GM12878 (cell line): ENCODE data around the gene TCP11L2. TPM values are rescaled to one million over a fixed set of nuclear protein-coding genes. Genes with fewer than 3 reads are reported as not detected.

Experiments used
- ATAC-seq: fragments of 200-7000 bp; cut with Tn5 transposase; 3 replicates; pipeline ENCODE4 v1.9.1; 2020; ENCODE audit warnings: mild to moderate bottlenecking, moderate library complexity
- BruUV-seq: library from RNA; stranded (reverse); fragments of 400-500 nt; replicated peaks from 2 replicates; lab custom pipeline; 2021; lab: Mats Ljungman, UMichigan
- CTCF ChIA-PET: fragments of 300-600 bp; sonication (Branson Sonifier 250); formaldehyde crosslinking; extraction: SDS; loops from one replicate; lab custom pipeline; 2021; ENCODE audit warnings: inconsistent platforms; lab: Yijun Ruan, JAX
- POLR2A ChIA-PET: fragments of 350-600 bp; formaldehyde crosslinking; extraction: SDS; loops from one replicate; lab custom pipeline; 2021; ENCODE audit warnings: inconsistent platforms; lab: Charles Lee
- RAD21 ChIA-PET: fragments of 300-600 bp; sonication (Branson Sonifier 250); formaldehyde crosslinking; loops from one replicate; lab custom pipeline; 2023; ENCODE audit warnings: antibody characterized with exemption; ENCODE audit not compliant: unreplicated experiment; lab: Charles Lee
- SMC1A ChIA-PET: fragments of 300-600 bp; sonication (Branson Sonifier 250); formaldehyde crosslinking; loops from one replicate; lab custom pipeline; 2023; ENCODE audit not compliant: unreplicated experiment, uncharacterized antibody; lab: Charles Lee
- DNase-seq: peaks from one replicate; pipeline ENCODE4 v3.0.0-alpha.2; 2011; ENCODE audit warnings: low read depth, low spot score
- FAIRE-seq: peaks from 3 replicates; lab custom pipeline; 2011; peaks lifted over from hg19 to GRCh38; lab: Jason Lieb, UNC
- H2AFZ ChIP-seq: 2 replicates; pipeline ENCODE4 v1.6.0; 2011; ENCODE audit warnings: low read depth, low read length, control low read depth; ENCODE audit not compliant: control insufficient read depth
- H3K27ac ChIP-seq: 2 replicates; pipeline ENCODE4 v1.5.1; 2011; ENCODE audit warnings: control low read depth; ENCODE audit not compliant: control insufficient read depth, insufficient read depth
- H3K27me3 ChIP-seq, 2 experiments: replicated peaks in 1 of 2; 2 replicates each; pipeline versions ENCODE4 v1.6.0 to v1.6.1; 2011; ENCODE audit warnings: low read length in 1 of 2; ENCODE audit not compliant: control insufficient read depth in 2 of 2, insufficient read depth in 2 of 2
- H3K36me3 ChIP-seq, 2 experiments: 2 replicates each; pipeline ENCODE4 v1.5.1; 2011; ENCODE audit warnings: low read length in 1 of 2; ENCODE audit not compliant: control insufficient read depth in 2 of 2, insufficient read depth in 2 of 2
- H3K4me1 ChIP-seq: 2 replicates; pipeline ENCODE4 v1.6.1; 2011; ENCODE audit warnings: mild to moderate bottlenecking, low read length, moderate library complexity, mixed read lengths; ENCODE audit not compliant: control insufficient read depth, insufficient read depth
- H3K4me2 ChIP-seq: 2 replicates; pipeline ENCODE4 v1.6.0; 2011; ENCODE audit warnings: control low read depth; ENCODE audit not compliant: control insufficient read depth, insufficient read depth
- H3K4me3 ChIP-seq: fragments of 200-600 bp; sonication (generic); 2 replicates; pipeline ENCODE4 v1.5.1; 2016
- H3K79me2 ChIP-seq: 2 replicates; pipeline ENCODE4 v1.6.0; 2011; ENCODE audit warnings: low read length; ENCODE audit not compliant: control insufficient read depth, insufficient read depth
- H3K9ac ChIP-seq: 2 replicates; pipeline ENCODE4 v1.8.0; 2011; ENCODE audit warnings: low read length, control low read depth, mixed read lengths; ENCODE audit not compliant: control insufficient read depth, insufficient read depth
- H3K9me3 ChIP-seq: replicated peaks from 3 replicates; pipeline ENCODE4 v1.5.1; 2011; ENCODE audit warnings: mild to moderate bottlenecking, low read length; ENCODE audit not compliant: control insufficient read depth, insufficient read depth
- H4K20me1 ChIP-seq: 2 replicates; pipeline ENCODE4 v1.6.0; 2011; ENCODE audit not compliant: control insufficient read depth, insufficient read depth
- BCLAF1 ChIP-seq: fragments of 450-650 bp; IDR thresholded peaks from 2 replicates; pipeline ENCODE4 v1.6.1; 2017; ENCODE audit warnings: antibody characterized with exemption, mild to moderate bottlenecking, moderate library complexity
- CBFB ChIP-seq: IDR thresholded peaks from 2 replicates; pipeline ENCODE4 v1.6.1; 2016; ENCODE audit warnings: antibody characterized with exemption, low read depth
- EED ChIP-seq: sonication (generic); IDR thresholded peaks from 2 replicates; pipeline ENCODE4 v1.6.1; 2016; ENCODE audit warnings: antibody characterized with exemption, low read depth
- EGR1 ChIP-seq, 2 experiments: IDR thresholded peaks; 1 replicate in 1 of 2; 2 replicates in 1 of 2; pipeline ENCODE4 v1.6.1; 2011 to 2012; ENCODE audit warnings: low read depth in 2 of 2, low read length in 2 of 2, borderline replicate concordance in 1 of 2, mild to moderate bottlenecking in 1 of 2, moderate library complexity in 1 of 2
- HDAC2 ChIP-seq: fragments of 200-600 bp; sonication (generic); IDR thresholded peaks from 2 replicates; pipeline ENCODE4 v1.6.1; 2017
- IRF5 ChIP-seq: fragments of 450-650 bp; IDR thresholded peaks from 2 replicates; pipeline ENCODE4 v1.6.1; 2017; ENCODE audit warnings: borderline replicate concordance
- WRNIP1 ChIP-seq: IDR thresholded peaks from 2 replicates; pipeline ENCODE4 v1.6.1; 2011; ENCODE audit warnings: low read depth, low read length, improper control_type of control experiment, borderline replicate concordance
- ZNF384 ChIP-seq: IDR thresholded peaks from 2 replicates; pipeline ENCODE4 v1.6.1; 2012; ENCODE audit warnings: low read depth, mild to moderate bottlenecking, low read length, improper control_type of control experiment, borderline replicate concordance
- ZNF592 ChIP-seq: fragments of 450-650 bp; IDR thresholded peaks from 2 replicates; pipeline ENCODE4 v1.6.1; 2017; ENCODE audit warnings: mild to moderate bottlenecking, moderate library complexity
- WGBS: methylation state at CpG from one replicate; pipeline ENCODE4 v1.1.6; 2016; ENCODE audit warnings: low lambda C conversion rate; ENCODE audit not compliant: insufficient replicate concordance, insufficient coverage; ENCODE audit errors: missing lambda C conversion rate; 5-methylcytosine and 5-hydroxymethylcytosine counted together
- in situ Hi-C: fragments of 300-500 bp; cut with MboI; formaldehyde crosslinking; loops from 9 replicates; pipeline ENCODE4 v1.14.3; 2018; ENCODE audit warnings: mixed read lengths
- intact Hi-C: fragments of 100-400 bp; cut with micrococcal nuclease; formaldehyde crosslinking; loops from one replicate; pipeline ENCODE4 v1.14.2; 2022; ENCODE audit not compliant: unreplicated experiment
- polyA plus RNA-seq, 11 experiments: library from polyadenylated mRNA; depleted of rRNA in 4 of 11; unstranded in 6 of 11; stranded (reverse) in 5 of 11; fragments of >200 nt; fragmentation: Nextera tagmentation in 4 of 11; fragmentation: Illumina TruSeq in 1 of 11; extraction: Ambion mirVana in 4 of 11; extraction: Trizol in 1 of 11; gene quantifications; 1 replicate in 1 of 11; 2 replicates in 10 of 11; pipeline versions ENCODE4 v1.2.1 to v1.2.3, GENCODE V29; 2011 to 2016; ENCODE audit warnings: inconsistent platforms in 2 of 11, missing spikeins in 2 of 11, low read depth in 1 of 11
- total RNA-seq, 4 experiments: library from RNA; depleted of rRNA in 3 of 4; stranded (reverse); fragments of >200 nt in 3 of 4; fragmentation: Illumina TruSeq in 1 of 4; extraction: Trizol in 1 of 4; gene quantifications; 2 replicates each; pipeline versions ENCODE4 v1.2.1 to v1.2.3, GENCODE V29; 2013 to 2021
- TF ChIP-seq, protein P1 (sequence below): IDR thresholded peaks from 2 replicates; pipeline ENCODE4 v1.6.1; 2012; ENCODE audit warnings: mild to moderate bottlenecking, low read depth, low read length

Gene TCP11L2
- total and polyA plus RNA-seq, 10 of the 15 experiments (the other 5 are each of a cell fraction or from before 2014, with no cell fraction given) = 0.18 to 5.0 (median 0.90) TPM

- 61% methylated on average over 7 of the region's 7 CpGs for WGBS
- H3K27ac ChIP-seq = no peak overlapping the region
- POLR2A ChIA-PET = no interaction called here
- TF ChIP-seq HDAC2 = no peak
- TF ChIP-seq IRF5 = no peak
- no peak for TF ChIP-seq WRNIP1
- no peak for TF ChIP-seq ZNF592
- no peak for TF ChIP-seq CBFB
- no peak for TF ChIP-seq BCLAF1
- TF ChIP-seq EED = no peak
- TF ChIP-seq, protein P1, sequence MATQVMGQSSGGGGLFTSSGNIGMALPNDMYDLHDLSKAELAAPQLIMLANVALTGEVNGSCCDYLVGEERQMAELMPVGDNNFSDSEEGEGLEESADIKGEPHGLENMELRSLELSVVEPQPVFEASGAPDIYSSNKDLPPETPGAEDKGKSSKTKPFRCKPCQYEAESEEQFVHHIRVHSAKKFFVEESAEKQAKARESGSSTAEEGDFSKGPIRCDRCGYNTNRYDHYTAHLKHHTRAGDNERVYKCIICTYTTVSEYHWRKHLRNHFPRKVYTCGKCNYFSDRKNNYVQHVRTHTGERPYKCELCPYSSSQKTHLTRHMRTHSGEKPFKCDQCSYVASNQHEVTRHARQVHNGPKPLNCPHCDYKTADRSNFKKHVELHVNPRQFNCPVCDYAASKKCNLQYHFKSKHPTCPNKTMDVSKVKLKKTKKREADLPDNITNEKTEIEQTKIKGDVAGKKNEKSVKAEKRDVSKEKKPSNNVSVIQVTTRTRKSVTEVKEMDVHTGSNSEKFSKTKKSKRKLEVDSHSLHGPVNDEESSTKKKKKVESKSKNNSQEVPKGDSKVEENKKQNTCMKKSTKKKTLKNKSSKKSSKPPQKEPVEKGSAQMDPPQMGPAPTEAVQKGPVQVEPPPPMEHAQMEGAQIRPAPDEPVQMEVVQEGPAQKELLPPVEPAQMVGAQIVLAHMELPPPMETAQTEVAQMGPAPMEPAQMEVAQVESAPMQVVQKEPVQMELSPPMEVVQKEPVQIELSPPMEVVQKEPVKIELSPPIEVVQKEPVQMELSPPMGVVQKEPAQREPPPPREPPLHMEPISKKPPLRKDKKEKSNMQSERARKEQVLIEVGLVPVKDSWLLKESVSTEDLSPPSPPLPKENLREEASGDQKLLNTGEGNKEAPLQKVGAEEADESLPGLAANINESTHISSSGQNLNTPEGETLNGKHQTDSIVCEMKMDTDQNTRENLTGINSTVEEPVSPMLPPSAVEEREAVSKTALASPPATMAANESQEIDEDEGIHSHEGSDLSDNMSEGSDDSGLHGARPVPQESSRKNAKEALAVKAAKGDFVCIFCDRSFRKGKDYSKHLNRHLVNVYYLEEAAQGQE = no peak
- TF ChIP-seq ZNF384 = no peak
- TF ChIP-seq EGR1 (IDR thresholded peaks at IDR 0.05; ENCODE audit: borderline replicate concordance in 1 of 2, low read depth in 2 of 2, low read length in 2 of 2) = no peak
Observed at GRCh38 chr12:106309671-106310505, 7.4 kb downstream of the TCP11L2 start.

More at GRCh38 chr12:106309671-106310505, 7.4 kb downstream of the TCP11L2 start:
- ChIA-PET SMC1A (no interaction called here), RAD21 (no interaction called here), CTCF (interaction anchor here (0.9 to 1.0 kb wide), 2 partner anchors 14 to 83 kb away, joined by 3 to 4 read pairs; no protein-coding TSS in a partner anchor)
- intact Hi-C loops (no loop called here), in situ Hi-C loops (no loop called here)
- no peak overlapping the region for H2AFZ ChIP-seq
- no peaks in the 10 kb centered on the region for H3K27me3 ChIP-seq
- no peak for FAIRE-seq
- no peak overlapping the region for H3K9ac ChIP-seq
- ATAC-seq = no peak
- no peak for DNase-seq
- H3K4me1 ChIP-seq = 0 out of 2 replicates have a peak, but pooled peaks cover 3% of the 10 kb centered on the region
- no peak overlapping the region for H3K4me3 ChIP-seq
- no TSS peak for BruUV-seq
- no peak overlapping the region for H3K4me2 ChIP-seq
- H3K79me2 ChIP-seq = no peaks in the 10 kb centered on the region
- H3K9me3 ChIP-seq = no peaks in the 10 kb centered on the region
- no peaks in the 10 kb centered on the region for H3K36me3 ChIP-seq
- no peaks in the 10 kb centered on the region for H4K20me1 ChIP-seq
